NCI-H526 (cell line): Measurements from ENCODE around the gene MMEL1.

Experiments used
- DNase-seq, 2 experiments: peaks; one replicate each; lab custom pipeline; 2025; lab: John Stamatoyannopoulos, UW

Gene MMEL1

DNA sequence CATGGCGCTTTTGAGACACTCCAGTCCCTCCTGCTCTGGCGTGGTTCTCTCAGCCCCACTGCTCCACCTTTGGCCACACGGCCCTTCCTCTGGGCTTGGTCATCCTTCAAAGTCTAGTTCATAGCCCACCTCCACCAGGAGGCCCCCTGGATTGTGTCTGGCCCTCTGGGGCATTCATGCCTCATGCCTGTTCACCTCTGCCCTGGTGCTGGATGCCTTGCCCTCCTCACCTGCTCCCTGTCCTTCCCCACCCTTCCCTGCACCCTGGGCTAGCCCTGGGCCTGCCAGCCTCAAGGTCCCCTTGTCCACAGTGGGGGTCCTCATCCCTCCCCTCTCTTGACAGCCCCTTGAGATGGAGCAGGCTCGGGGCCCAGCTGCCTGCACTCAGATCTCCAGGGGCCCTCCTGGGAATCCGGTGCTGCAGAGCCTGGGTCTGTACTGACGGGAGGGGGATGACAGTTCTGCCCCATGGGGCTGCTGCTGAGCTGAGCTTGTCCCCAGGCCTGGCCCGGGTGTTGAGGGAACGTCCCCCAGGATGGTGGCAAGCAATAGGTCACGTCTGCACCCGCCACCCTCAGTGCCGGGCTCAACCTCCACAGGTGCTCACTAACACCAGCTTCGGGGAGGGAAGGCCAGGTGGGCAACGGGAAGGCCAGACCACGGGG is 27.8 kb downstream of the MMEL1 start:
- no peak for DNase-seq

DNA sequence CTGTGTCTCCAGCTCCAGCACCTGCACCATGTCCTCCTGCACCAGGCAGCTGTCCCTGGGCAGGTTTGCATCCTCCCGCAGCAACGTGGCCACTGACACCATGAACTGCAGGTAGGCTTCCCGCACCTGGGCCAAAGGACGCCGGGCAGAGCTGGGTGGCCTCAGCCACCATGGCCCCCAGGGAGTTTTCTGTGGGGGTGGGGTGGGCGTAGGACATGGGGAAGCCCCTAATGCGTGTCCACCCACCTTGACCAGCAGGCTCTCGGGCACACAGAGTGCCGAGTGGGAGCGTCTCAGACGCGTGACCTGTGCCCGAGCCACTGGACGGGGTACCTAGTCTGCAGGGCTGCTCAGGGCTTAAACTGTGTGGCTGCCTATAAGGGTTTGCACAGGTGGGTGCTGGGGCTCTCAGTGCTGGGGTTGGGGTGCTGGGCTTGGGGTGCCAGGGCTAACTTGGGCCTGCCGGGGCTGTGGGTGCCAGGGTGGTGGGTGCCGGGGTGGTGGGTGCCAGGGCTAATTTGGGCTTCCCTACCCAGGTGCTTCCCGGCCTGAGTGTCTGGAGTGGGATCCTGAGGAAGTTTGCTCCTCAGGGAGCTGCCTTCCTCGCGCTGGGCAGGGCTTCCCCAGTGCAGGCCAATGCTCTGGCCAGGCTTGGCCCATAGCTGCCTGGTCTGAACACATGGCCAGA is 28.5 kb downstream of the MMEL1 start:
- no peak for DNase-seq

DNA sequence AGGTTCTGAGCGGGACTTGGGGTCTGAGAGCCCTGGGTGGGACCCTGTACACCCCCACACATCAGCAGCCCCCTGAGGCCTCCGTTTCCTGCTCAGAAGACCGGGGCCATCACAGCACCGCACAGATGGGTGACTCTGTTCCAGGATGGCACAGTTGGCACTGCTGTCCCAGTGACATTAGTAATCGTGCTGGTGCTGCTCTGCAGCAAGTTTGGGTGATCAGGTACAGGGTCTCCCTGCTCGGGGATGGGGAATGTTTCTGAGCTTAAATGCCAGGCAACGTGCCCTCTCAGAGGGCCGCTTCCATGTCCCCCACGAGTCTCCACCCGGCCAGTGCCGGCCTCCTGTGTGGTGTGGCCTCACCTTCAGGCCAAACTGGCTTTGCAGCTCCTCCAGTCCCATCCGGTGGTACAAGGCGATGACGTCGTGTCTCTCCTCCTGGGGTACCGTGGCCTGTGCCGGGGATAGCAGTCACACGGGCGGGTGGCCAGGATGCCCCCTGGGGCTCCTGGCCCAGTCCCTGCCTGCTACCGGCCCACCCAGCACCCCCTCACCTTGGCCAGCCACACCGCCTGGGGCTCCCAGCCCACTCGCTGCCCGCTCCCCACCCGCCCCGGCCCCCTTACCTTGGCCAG is 29.2 kb downstream of the MMEL1 start:
- DNase-seq: no peak

DNA sequence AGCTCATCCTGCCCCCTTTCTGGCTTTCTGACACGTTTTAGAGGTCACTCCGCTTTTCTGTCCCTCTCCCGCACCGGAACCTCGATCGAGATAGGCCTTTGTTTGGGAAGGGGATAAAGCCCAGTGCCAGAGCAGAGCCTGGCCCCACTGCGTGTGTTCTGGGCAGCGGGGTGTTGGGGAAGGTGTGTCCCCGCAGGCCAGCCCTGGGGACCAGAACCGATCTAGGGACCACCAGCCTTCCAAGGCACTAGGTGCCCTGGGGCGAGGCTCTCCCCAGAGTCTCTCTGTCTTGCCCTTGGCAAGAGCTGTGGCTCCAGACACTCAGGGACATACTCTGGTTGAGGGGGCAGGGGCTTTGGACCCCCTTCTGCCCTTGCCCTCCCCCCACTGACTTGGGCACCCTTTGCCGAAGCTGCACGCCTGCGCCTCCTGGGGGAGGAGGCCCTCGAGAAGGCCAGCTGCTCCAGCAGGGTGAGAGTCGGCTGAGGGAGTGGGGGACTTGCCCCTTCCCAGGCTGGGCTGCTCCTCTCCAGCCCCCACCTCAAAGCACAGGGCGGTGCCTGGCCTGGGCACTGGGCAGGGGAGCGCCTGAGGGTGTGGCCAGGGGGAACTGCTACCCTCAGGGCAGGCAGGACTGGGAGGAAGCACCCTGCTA is 29.8 kb downstream of the MMEL1 start:
- no peak for DNase-seq

DNA sequence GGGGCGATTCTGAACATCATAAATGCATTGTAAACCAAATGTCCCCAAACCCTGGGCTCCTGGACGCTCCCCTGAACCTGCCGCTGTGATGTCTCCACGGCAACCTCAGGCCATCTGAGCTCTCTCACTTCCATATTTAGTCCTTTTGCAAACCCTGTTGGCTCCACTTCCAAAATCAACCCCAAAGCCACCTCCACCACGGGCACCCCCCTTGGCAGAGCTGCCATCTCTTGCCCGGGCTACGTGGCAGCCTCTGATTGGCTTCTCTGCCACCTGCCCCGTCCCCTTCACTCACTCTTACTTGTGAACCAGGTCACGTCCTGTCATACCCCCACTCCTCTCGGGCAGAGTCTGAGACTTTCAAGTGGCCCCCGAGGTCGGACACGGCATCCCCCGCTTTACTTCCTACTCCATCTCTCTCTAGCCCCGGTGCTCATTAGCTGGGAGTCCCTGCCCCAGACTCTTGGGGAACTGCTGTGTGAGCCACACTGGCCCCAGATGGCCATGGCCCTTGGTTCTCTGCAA is 30.4 kb downstream of the MMEL1 start:
- no peak for DNase-seq

DNA sequence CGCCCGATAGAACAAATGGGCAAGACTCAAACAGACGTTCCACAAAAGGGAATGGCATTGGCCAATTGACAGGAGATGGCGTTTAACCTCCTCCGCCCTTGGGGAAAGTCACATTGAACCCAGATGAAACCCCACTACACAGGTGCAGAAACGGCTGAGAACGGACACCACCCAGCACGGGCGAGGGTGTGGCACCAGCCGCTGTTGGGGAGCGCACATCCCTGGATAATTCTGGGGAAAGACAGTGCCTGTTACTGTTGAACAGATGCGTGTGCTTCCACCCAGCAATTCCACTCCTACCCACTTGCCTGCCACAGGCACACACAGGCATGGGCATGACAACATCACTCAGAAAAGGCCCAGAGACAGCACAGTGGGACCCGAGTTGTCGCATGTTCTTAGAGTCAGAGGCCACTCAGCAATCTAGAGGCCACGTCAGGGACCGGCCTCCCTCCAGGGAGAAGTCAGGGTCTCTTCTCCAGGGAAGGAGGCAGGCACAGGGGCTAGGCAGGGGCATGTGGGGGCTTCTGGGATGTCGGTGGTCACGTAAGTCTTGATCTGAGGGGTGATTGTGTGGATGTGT is 31.0 kb downstream of the MMEL1 start:
- no peak for DNase-seq

DNA sequence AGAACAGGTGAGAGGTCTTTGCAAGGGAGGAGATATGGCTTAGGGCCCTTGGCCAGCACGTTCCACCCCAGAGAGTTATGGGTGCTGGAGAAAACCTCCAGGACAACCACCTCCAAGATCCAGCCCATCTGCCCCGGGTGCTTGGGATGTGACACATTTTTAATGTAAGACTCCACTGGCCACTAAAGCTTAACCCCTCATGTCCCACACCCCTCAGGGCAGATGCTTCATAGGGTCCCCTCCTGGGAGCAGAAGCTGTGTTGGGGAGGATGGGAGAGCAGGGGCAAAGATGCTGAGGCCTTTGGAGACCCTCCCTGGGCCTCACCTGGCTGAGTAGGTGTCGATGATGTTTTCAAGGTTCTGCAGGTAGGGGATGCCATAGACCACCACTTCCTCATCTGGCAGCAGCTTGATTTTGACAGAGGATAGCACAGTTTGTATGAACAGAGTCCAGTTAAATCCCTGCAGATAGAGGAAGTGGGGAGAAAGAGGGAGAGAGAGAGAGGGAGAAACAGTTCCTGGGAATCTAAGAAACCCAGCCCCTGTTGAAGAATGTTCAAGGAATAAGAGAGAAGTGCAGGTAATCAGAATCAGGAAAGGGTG is 34.4 kb downstream of the MMEL1 start:
- no peak for DNase-seq

DNA sequence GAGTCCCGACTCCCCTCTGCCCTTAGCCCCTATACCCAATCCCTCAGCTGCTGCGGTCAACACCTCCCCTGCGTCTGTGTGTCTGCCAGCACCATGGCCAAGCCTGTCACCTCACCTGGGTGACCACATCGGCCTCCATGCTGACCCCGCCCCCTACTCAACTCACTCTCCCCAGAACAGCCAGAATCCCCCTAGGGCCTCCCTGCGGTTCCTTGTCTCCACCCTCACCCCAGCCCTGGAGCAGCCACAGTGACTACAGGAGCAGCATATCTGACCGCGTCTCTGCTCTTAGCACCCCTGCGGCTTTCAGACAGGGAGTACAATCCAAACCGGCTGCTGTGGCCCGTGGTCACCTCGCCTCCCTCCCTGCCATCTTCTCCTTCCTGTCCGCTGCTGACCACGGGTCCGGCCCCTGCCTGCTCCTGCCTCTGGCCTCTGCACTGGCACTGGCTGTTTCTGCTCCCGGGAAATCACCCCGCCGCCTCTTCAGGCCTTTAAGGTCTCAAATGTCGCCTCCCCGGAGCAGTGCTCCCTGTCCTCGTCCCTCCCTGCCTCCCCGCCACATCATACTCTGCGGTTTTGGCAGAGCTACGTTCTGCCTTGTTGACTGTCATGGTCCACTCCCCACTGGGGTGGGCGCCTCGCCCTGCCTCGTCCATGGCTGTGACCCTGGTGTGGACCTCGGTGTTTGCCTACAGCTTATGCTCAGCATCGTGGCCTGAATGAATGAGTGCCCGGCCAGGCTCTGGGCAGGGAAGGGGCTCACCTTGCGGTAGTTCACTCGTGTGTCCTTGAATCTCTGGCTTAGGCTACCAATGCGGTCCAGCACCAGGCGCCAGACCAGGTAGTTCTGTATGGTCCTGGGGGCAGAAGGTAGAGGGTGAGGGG is 35.1 kb downstream of the MMEL1 start:
- DNase-seq: no peak

DNA sequence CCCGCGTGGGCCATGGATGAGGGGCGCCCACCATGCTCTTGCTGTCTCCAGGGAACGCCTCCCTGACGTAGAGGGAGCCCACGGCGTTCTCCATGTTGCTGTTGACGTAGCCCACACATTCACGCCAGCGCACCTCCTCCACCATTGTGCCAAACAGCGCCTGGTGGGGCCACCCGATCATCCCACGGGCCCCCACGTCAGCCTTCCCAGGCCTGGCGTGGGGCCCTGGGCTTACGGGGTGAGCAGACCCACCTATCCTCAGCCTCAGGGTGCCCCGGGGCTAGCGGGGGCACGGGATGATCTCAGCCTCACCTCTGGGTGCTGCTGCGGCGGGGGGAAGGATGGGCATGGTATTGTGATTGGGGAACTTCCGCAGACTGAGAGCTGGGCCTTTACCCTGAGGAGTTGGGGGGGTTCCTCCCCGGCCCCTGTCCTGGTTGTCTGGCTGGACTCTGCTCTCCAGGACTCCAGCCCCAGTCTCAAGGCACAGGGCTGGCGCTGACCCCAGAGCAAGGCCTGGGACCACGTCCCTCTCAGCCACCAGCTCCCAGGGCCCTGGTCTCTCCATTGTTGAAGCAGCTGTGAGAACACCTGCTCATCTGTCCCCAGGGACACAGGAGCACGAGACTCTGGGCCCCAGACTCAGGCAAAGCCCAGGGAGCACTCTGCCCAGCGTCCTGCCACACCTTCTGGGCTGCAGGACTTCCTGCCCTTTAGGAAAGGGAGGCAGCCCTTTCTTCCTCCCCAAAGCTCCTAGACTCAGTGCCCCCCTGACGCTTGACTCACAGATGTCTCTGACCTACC is 36.1 kb downstream of the MMEL1 start:
- DNase-seq: peak in 1 of 2 experiments; percentile 66

DNA sequence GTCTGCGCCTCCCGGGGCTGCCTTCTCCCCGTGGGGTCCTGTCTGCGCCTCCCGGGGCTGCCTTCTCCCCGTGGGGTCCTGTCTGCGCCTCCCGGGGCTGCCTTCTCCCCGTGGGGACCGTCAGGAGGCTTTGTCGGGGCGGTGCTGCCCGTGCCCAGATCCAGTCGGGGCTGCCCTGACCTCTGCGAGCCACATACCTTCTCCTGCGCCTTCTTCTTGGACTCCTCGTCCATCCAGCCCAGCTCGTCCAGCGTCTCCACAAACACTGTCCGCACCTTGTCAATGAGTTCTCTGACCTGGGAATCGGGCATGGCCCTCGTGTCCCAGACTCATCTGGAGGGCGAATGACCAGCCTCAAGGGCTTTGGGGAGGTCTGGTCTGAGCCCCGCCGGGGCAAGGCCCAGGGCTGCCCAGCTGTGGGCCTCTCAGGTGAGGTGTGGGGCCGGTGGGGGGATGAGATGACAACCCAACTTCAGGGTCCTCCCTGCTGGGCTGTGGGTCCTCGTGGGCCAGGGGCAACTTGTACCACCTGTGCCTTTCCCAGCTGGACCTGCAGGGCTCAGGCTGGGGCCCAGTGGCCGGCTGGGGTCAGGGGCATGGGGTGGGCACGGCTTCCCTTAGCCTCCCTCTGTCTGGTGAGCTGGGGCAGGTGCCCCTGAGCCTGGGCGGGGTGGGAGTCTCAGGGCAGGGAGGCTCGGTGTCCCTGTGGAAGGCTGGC is 36.8 kb downstream of the MMEL1 start:
- no peak for DNase-seq

DNA sequence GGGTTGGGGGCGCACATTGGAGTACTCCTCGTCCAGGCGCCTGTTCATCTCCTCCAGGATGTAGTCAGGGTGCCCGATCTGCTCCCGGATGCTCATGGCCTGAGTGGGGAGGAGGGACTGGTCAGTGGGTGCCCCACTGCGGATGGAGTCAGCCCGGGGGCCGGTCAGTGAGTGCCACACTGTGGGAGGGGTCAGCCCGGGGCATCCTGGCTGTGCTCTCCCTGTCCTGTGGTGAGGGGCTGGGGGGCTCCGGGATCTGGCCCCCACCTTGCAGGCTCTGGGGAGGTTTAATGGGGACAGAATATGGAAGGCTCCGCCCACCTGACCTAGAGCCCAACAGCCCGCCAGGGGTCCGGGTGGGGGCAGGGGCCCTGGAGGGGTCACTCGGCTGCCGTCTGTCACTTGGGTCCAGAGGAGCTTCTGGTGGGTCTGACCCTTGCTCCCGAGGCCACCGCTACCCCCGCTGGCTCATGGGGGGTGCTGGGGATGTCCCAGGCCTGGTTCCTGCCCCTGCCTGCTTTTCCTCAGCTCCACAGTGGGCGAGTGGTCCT is 37.5 kb downstream of the MMEL1 start:
- DNase-seq: no peak

DNA sequence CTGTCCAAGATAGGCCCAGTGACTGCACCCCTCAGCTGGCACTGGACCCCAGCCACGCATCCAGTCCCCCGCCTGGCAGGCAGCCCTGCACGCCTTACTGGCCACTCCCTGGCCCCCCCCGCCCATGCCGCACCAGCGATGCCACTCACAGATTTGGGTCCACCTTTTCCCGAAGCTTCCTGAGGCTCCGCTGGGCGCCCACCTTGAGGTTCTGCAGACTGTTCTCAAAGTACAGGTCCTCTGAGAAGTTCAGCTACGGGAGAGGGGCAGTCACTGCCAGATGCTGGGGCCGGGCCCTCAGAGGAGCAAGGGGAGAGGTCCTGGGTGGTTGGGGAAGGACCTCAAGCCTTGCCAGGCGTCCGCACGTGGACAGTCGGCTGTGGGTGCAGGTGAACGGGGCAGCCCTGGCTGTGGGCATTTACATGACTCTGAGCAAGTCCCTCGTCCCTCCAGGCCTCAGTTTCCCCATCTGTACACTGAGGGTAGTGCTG is 38.1 kb downstream of the MMEL1 start:
- DNase-seq: no peak

DNA sequence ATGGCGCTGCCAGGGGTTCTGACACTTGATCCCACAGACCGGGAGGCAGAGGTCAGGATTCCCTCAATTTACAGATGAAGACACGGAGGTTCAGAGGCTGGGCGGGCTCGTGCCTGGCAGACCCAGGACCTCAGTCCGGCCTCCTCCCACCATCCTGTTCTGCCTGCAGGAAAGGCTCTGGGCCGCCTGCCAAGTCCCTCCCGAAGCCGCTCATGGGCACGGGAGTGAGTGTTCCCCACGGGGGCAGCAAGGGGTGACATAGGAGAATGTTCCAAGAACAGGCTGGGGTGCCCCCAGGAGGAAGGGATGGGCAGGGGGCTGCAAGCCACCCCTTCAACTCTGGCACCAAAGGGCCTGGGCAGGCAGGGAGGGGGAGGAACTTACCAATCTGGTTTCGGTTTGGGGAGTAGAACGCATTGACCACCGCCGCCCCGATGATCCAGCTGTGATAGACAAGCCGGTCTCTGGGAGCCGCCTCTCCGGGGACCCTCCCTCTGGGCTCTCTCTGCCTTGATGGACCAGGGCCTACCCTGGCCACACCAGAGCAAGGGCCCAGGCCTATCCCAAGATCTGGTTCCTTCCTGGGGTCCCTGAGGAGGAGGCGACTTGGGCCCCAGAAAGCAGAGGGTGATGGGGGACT is 38.7 kb downstream of the MMEL1 start:
- DNase-seq: no peak

DNA sequence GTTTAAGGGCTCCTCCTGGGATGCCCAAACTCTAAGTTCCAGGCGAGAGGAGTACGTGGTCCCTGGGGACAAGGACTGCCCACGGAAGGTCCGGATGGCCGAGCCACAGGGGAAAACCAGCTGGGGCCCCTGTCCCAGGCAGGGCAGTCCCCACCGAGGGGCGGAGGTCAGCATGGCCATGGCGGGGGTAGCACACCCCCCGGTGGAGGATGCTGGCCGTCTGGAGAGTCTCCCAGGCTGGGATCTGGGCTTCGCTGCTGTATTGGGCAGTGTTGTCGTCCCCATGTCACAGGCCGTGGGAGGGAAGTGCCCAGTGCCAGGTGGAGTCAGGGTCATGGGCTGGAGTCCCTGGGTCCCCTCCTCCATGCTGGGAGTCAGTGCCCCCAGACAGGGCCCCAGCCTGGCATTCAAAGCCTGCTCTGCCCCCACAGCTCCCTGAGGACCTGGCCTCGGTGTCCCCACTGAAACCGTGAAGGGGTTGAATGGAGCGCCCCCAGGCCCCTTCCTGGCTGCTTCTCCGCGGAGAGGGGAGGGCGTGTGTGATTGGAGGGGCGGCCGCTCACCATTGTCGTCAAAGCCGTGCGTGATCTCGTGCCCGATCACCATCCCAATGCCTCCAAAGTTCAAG is 39.5 kb downstream of the MMEL1 start:
- no peak for DNase-seq

DNA sequence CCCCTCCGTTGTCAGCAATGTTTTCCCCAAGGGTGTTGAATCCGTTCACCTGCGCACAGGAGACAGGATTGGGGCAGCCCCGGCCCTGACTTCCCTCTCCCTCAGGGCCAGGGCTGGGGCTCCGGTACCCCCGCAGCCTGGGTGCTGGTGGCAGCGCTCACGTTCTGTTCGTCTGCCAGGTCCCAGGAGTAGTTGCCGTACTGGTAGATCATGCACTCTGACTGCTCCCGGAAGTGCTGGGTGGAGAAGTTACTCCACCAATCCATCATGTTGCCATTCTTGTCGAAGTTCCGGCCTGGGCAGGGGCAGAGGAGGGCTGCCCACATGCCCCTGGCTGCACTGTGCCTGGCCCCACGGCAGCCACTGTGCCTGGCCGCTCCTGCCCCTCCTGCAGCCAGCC is 40.1 kb downstream of the MMEL1 start:
- peak in 1 of 2 experiments; percentile 30 for DNase-seq

DNA sequence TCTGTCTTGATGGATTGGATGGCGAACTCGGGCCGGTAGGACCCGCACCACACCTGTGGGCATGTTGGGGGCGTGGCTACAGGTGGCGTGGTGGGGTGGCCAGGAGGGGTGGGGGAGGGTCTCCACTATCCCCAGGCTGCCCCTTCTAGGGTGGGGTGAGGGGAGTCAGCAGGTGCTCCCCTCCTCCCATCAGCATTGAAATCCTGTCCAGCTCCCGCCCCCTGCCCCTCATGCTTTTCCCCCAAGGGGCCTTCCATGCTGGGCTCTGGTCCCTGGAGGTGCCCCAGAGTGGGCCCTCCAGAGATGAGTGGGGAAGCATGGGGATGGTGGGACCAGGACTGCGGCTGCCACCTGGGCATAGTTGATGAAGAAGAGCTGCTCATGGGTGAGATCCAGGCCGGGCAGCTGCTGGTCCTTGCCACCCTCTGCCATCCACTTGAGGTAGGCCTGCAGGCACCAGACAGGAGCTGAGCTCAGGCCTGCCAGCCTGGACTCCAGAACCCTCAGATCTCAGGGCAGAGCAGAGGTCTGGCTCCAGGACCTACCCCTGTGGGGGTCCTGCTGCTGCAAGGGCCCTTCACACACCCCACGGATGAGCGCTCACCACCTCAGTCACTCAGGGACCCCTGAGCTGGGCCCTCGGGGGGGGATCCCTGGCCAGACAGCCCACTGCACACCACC is 41.1 kb downstream of the MMEL1 start:
- DNase-seq: no peak

DNA sequence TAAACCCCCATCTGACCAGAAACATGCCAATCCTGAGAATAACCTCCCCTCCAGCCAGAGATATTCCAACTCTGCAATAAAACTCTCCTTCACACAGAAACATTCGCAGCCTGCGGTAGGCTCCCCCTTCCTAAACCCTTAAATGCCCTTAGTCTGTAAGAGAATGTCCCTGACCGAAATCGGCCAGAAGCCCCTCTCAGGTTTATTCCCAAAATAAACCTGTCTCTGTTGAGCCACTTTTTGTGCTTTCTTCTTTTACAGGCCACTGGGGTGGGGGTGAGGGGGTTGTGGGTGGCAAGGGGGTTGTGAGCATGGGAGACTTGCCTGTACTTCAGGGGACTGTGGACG is 41.6 kb downstream of the MMEL1 start:
- no peak for DNase-seq
